HepG2 (cell line): Measurements from ENCODE around the gene MIA. TPM values are rescaled to one million over a fixed set of nuclear protein-coding genes. Genes with fewer than 3 reads are reported as not detected.

Source experiments
- FOXK1 ChIP-seq: sonication (generic); formaldehyde crosslinking; IDR thresholded peaks from 2 replicates; pipeline ENCODE4 v1.4.0; 2020; ENCODE audit warnings: low read depth, missing genetic modification reagents, borderline replicate concordance
- PCBP1 ChIP-seq: fragments of 200-400 bp; formaldehyde crosslinking; IDR thresholded peaks from 2 replicates; pipeline ENCODE4 v1.6.1; 2017; ENCODE audit warnings: mild to moderate bottlenecking, low read depth, low read length, borderline replicate concordance
- RCOR2 ChIP-seq: IDR thresholded peaks from 2 replicates; pipeline ENCODE4 v1.6.1; 2016; ENCODE audit warnings: missing biosample characterization, missing genetic modification reagents
- SMC3 ChIP-seq: IDR thresholded peaks from 2 replicates; pipeline ENCODE4 v1.6.1; 2011; ENCODE audit warnings: low read length, improper control_type of control experiment
- STAG1 ChIP-seq: sonication (generic); formaldehyde crosslinking; IDR thresholded peaks from 2 replicates; pipeline ENCODE4 v1.4.0; 2020; ENCODE audit warnings: missing genetic modification reagents
- TCF7L2 ChIP-seq: IDR thresholded peaks from 2 replicates; pipeline ENCODE4 v1.6.1; 2011; ENCODE audit warnings: mild to moderate bottlenecking, low read depth, low read length, moderate library complexity
- THAP11 ChIP-seq: IDR thresholded peaks from 2 replicates; pipeline ENCODE4 v1.6.1; 2016; ENCODE audit warnings: missing biosample characterization, missing genetic modification reagents
- ZC3H13 ChIP-seq: sonication (generic); formaldehyde crosslinking; IDR thresholded peaks from 2 replicates; pipeline ENCODE4 v1.8.1; 2023; ENCODE audit warnings: mild to moderate bottlenecking, missing genetic modification reagents, moderate library complexity
- ZNF761 ChIP-seq: sonication (generic); formaldehyde crosslinking; conservative IDR thresholded peaks from 2 replicates; pipeline ENCODE4 v1.4.0; 2020; ENCODE audit warnings: mild to moderate bottlenecking, missing genetic modification reagents
- polyA plus RNA-seq, 8 experiments: library from polyadenylated mRNA; depleted of rRNA in 3 of 8; stranded (reverse) in 7 of 8; unstranded in 1 of 8; fragments of >200 nt; fragmentation: Illumina TruSeq in 4 of 8; extraction: Trizol in 4 of 8; gene quantifications; 2 replicates each; pipeline versions ENCODE4 v1.2.1 to v1.2.3, GENCODE V29; 2011 to 2016; ENCODE audit warnings: low read depth in 4 of 8, missing spikeins in 1 of 8, mixed read lengths in 1 of 8; ENCODE audit not compliant: insufficient read depth in 1 of 8
- total RNA-seq, 5 experiments: library from RNA; depleted of rRNA; stranded (reverse); fragments of >200 nt; fragmentation: Illumina TruSeq; extraction: Trizol; gene quantifications; 2 replicates each; pipeline ENCODE4 v1.2.3, GENCODE V29; 2016; ENCODE audit warnings: low read depth in 1 of 5
- TF ChIP-seq, protein P1 (sequence below): sonication (generic); formaldehyde crosslinking; IDR thresholded peaks from 2 replicates; pipeline ENCODE4 v1.5.1; 2020; ENCODE audit warnings: mild to moderate bottlenecking, missing genetic modification reagents
- TF ChIP-seq, protein P2 (sequence below): sonication (generic); IDR thresholded peaks from 2 replicates; pipeline ENCODE4 v1.6.1; 2016; ENCODE audit warnings: low read depth, borderline replicate concordance
- TF ChIP-seq, protein P3 (sequence below): sonication (generic); formaldehyde crosslinking; IDR thresholded peaks from 2 replicates; pipeline ENCODE4 v1.4.0; 2020; ENCODE audit warnings: missing genetic modification reagents, borderline replicate concordance

MIA gene
- total and polyA plus RNA-seq, 2 of the 13 experiments (the other 11 are each of a cell fraction or from before 2014, with no cell fraction given) = 0.61 TPM; not detected in 1

DNA sequence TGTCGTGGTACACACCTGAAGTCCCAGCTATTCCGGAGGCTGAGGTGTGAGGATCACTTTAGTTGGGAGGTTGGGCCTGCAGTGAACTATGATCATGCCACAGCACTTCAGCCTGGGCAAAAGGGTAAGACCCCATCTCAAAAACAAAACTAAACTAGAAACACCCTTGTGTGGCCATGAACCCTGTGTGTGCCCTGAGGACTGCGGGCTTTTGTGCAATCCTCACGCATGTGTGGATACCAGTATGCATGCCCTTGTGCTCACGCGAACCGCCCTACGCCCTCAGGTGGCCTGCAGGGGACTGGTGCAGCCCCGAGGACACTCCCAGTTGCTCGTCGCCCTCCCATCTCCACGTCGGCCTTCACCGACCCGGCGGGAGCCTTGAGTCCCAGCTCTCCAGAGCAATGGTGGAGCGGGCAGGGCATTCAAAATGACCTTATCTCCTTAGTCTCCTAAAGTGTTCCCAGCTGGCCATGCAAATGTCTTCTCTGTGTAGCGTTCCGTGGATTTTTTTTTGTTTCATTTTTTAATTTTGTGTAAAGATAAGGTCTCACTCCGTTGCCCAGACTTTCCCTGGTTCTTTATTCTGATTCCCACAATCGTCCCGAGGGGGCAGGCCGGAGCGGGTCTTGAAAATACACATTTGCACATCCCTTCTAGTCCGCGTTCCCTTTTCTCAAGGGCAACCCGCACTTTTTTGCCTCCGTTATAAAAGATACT lies 22.8 kb downstream of the MIA start (continued):
- peak; percentile 62 for TF ChIP-seq STAG1
- TF ChIP-seq, protein P1, sequence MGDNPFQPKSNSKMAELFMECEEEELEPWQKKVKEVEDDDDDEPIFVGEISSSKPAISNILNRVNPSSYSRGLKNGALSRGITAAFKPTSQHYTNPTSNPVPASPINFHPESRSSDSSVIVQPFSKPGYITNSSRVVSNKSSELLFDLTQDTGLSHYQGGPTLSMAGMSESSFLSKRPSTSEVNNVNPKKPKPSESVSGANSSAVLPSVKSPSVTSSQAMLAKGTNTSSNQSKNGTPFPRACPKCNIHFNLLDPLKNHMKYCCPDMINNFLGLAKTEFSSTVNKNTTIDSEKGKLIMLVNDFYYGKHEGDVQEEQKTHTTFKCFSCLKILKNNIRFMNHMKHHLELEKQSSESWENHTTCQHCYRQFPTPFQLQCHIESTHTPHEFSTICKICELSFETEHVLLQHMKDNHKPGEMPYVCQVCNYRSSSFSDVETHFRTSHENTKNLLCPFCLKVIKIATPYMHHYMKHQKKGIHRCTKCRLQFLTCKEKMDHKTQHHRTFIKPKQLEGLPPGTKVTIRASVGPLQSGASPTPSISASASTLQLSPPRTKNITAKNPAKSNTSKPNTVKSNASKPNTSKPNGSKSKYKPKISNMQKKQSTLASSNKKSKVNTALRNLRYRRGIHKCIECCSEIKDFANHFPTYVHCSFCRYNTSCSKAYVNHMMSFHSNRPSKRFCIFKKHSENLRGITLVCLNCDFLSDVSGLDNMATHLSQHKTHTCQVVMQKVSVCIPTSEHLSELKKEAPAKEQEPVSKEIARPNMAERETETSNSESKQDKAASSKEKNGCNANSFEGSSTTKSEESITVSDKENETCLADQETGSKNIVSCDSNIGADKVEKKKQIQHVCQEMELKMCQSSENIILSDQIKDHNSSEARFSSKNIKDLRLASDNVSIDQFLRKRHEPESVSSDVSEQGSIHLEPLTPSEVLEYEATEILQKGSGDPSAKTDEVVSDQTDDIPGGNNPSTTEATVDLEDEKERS (CRISPR knock-in tag) = peak; percentile 87
- TF ChIP-seq FOXK1 = peak; percentile 27; the same call in 1 of the 2 replicates
- TF ChIP-seq THAP11 (CRISPR knock-in tag) = peak; percentile 59
- 0 out of 2 replicates have a peak, but pooled peaks have one; percentile 27 for TF ChIP-seq RCOR2
- TF ChIP-seq TCF7L2 = no peak
- TF ChIP-seq SMC3 = no peak; the same call in 1 of the 2 replicates
- no peak for TF ChIP-seq PCBP1
- TF ChIP-seq ZNF761 (CRISPR knock-in tag) = no peak
- TF ChIP-seq, protein P2, sequence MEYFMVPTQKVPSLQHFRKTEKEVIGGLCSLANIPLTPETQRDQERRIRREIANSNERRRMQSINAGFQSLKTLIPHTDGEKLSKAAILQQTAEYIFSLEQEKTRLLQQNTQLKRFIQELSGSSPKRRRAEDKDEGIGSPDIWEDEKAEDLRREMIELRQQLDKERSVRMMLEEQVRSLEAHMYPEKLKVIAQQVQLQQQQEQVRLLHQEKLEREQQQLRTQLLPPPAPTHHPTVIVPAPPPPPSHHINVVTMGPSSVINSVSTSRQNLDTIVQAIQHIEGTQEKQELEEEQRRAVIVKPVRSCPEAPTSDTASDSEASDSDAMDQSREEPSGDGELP = no peak; the same call in 1 of the 2 replicates
- TF ChIP-seq ZC3H13 (CRISPR knock-in tag) = no peak
- TF ChIP-seq, protein P3, sequence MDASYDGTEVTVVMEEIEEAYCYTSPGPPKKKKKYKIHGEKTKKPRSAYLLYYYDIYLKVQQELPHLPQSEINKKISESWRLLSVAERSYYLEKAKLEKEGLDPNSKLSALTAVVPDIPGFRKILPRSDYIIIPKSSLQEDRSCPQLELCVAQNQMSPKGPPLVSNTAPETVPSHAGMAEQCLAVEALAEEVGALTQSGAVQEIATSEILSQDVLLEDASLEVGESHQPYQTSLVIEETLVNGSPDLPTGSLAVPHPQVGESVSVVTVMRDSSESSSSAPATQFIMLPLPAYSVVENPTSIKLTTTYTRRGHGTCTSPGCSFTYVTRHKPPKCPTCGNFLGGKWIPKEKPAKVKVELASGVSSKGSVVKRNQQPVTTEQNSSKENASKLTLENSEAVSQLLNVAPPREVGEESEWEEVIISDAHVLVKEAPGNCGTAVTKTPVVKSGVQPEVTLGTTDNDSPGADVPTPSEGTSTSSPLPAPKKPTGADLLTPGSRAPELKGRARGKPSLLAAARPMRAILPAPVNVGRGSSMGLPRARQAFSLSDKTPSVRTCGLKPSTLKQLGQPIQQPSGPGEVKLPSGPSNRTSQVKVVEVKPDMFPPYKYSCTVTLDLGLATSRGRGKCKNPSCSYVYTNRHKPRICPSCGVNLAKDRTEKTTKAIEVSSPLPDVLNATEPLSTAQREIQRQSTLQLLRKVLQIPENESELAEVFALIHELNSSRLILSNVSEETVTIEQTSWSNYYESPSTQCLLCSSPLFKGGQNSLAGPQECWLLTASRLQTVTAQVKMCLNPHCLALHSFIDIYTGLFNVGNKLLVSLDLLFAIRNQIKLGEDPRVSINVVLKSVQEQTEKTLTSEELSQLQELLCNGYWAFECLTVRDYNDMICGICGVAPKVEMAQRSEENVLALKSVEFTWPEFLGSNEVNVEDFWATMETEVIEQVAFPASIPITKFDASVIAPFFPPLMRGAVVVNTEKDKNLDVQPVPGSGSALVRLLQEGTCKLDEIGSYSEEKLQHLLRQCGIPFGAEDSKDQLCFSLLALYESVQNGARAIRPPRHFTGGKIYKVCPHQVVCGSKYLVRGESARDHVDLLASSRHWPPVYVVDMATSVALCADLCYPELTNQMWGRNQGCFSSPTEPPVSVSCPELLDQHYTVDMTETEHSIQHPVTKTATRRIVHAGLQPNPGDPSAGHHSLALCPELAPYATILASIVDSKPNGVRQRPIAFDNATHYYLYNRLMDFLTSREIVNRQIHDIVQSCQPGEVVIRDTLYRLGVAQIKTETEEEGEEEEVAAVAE (CRISPR knock-in tag) = no peak
